Measurements from ENCODE around the gene CERS2. TPM values are rescaled to one million over a fixed set of nuclear protein-coding genes. Genes with fewer than 3 reads are reported as not detected.

CERS2 gene
- total and polyA plus RNA-seq, 10 of the 15 experiments (the other 5 are each of a cell fraction or from before 2014, with no cell fraction given), result 9.2 to 87.9 (median 50.8) TPM

- peak; percentile 21; the same call in 1 of the 2 replicates for TF ChIP-seq TCF7 (IDR thresholded peaks at IDR 0.05; ENCODE audit: borderline replicate concordance)
- TF ChIP-seq YY1 (IDR thresholded peaks at IDR 0.05; ENCODE audit: low read depth, low read length), result peak; percentile 84
- peak; percentile 100; a peak in 5 of 6 replicates for TF ChIP-seq CTCF (IDR thresholded peaks at IDR 0.05 in 2 of 3, conservative IDR thresholded peaks at IDR 0.05 in 1 of 3; ENCODE audit: control insufficient read depth in 2 of 3, extremely low read depth in 1 of 3, insufficient read depth in 1 of 3, low read depth in 3 of 3, low read length in 3 of 3)
- no peak for TF ChIP-seq SREBF1 (IDR thresholded peaks at IDR 0.05; ENCODE audit: low read length)
- no peak for TF ChIP-seq BCL11A (IDR thresholded peaks at IDR 0.05; ENCODE audit: low read depth, low read length)
- no peak for TF ChIP-seq PBX3 (IDR thresholded peaks at IDR 0.05; ENCODE audit: insufficient replicate concordance, low read depth, low read length)
- no peak for TF ChIP-seq CHD2 (IDR thresholded peaks at IDR 0.05; ENCODE audit: borderline replicate concordance, low read depth, low read length)
- TF ChIP-seq ESRRA (IDR thresholded peaks at IDR 0.05; ENCODE audit: low read length), result no peak
- no peak for TF ChIP-seq KDM1A (IDR thresholded peaks at IDR 0.05; ENCODE audit: borderline replicate concordance)
- TF ChIP-seq ZBTB4 (CRISPR knock-in tag; IDR thresholded peaks at IDR 0.05), result no peak
- no peak for TF ChIP-seq SIX5 (IDR thresholded peaks at IDR 0.05; ENCODE audit: low read depth, low read length, severe bottlenecking)
- TF ChIP-seq MYB (IDR thresholded peaks at IDR 0.05; ENCODE audit: borderline replicate concordance, low read depth, low read length), result no peak
- TF ChIP-seq SREBF2 (IDR thresholded peaks at IDR 0.05; ENCODE audit: low read length), result no peak
- TF ChIP-seq HDGF (IDR thresholded peaks at IDR 0.05), result no peak
- peak; percentile 60; the same call in 1 of the 2 replicates for TF ChIP-seq CREB1 (IDR thresholded peaks at IDR 0.05; ENCODE audit: low read depth)
- no peak for TF ChIP-seq RCOR1 (conservative IDR thresholded peaks at IDR 0.05; ENCODE audit: low read depth, low read length)
- TF ChIP-seq MEF2B (IDR thresholded peaks at IDR 0.05; ENCODE audit: partially characterized antibody, poor library complexity, severe bottlenecking), result no peak
- TF ChIP-seq ATF3 (IDR thresholded peaks at IDR 0.05; ENCODE audit: borderline replicate concordance, extremely low read depth, low read depth, low read length), result peak; percentile 81
- TF ChIP-seq BACH1 (IDR thresholded peaks at IDR 0.05; ENCODE audit: borderline replicate concordance), result no peak; the same call in 1 of the 2 replicates
- peak; percentile 64; the same call in 1 of the 2 replicates for TF ChIP-seq FOXM1 (IDR thresholded peaks at IDR 0.05; ENCODE audit: low read depth, low read length)
- TF ChIP-seq LARP7 (IDR thresholded peaks at IDR 0.05), result no peak
Measured at GRCh38 chr1:150979092-150980056, 4.7 kb upstream of the CERS2 start (continued).

Data from GM12878 (cell line).